Hypothalamus (tissue), 51 donors: Measurements from ENCODE around the gene DMRT3.

Source experiments
- DNase-seq, 51 donors: peaks; one replicate each; lab custom pipeline; 2025; lab: John Stamatoyannopoulos, UW

DMRT3 gene

GRCh38 chr9:970151-970996 is 6.1 kb upstream of the DMRT3 start:
- no peak for DNase-seq

- DNase-seq, result no peak
Observed at GRCh38 chr9:971901-972500, 4.5 kb upstream of the DMRT3 start.

GRCh38 chr9:972501-973294 is 3.8 kb upstream of the DMRT3 start:
- DNase-seq, result no peak

GRCh38 chr9:973295-973834 is 3.1 kb upstream of the DMRT3 start:
- DNase-seq, result no peak

- DNase-seq, result no peak
Observed at GRCh38 chr9:974031-974995, 2.1 kb upstream of the DMRT3 start.

- no peak for DNase-seq
Observed at GRCh38 chr9:974996-975739, 1.3 kb upstream of the DMRT3 start.

- DNase-seq, result no peak
Observed at GRCh38 chr9:975740-976257, 656 bp upstream of the DMRT3 start.

- DNase-seq, result no peak
Observed at GRCh38 chr9:976943-977837, 735 bp downstream of the DMRT3 start.

- DNase-seq, result no peak
Observed at GRCh38 chr9:977838-978830, 1.7 kb downstream of the DMRT3 start.

GRCh38 chr9:979983-980382 is 3.5 kb downstream of the DMRT3 start:
- no peak for DNase-seq

- no peak for DNase-seq
Observed at GRCh38 chr9:980640-981039, 4.2 kb downstream of the DMRT3 start.

- no peak for DNase-seq
Observed at GRCh38 chr9:981491-981898, 5.0 kb downstream of the DMRT3 start.

GRCh38 chr9:982394-983230 is 6.2 kb downstream of the DMRT3 start:
- DNase-seq, result no peak

GRCh38 chr9:994005-994404 is 17.6 kb downstream of the DMRT3 start:
- no peak for DNase-seq

GRCh38 chr9:995192-995591 is 18.7 kb downstream of the DMRT3 start:
- no peak for DNase-seq

GRCh38 chr9:995781-996180 is 19.3 kb downstream of the DMRT3 start:
- no peak for DNase-seq
